OCI-LY1 (cell line): ENCODE measurements around the gene CSAD.
"Not testable (repeated sequence)": the region's sequence is repeated elsewhere in the genome, so short reads cannot be mapped to it uniquely, and the experiment has no call there.

Experiments
- H2AFZ ChIP-seq: fragments of 200-600 bp; sonication (generic), shearing (Covaris generic); 2 replicates; pipeline ENCODE4 v1.6.0; 2014; ENCODE audit warnings: antibody characterized with exemption, mild to moderate bottlenecking, low read length
- H3F3A ChIP-seq: fragments of 200-600 bp; sonication (generic), shearing (Covaris generic); 2 replicates; pipeline ENCODE4 v1.6.0; 2014; ENCODE audit warnings: mild to moderate bottlenecking, antibody characterized with exemption, low read length, moderate library complexity; ENCODE audit not compliant: insufficient read depth
- H3K27ac ChIP-seq: fragments of 200-600 bp; sonication (generic); 2 replicates; pipeline ENCODE4 v1.5.1; 2014; ENCODE audit warnings: low read length, mixed run types, mild to moderate bottlenecking, low read depth; ENCODE audit not compliant: poor library complexity, severe bottlenecking
- H3K27me3 ChIP-seq: fragments of 200-600 bp; sonication (generic); 2 replicates; pipeline ENCODE4 v1.6.0; 2014; ENCODE audit warnings: antibody characterized with exemption, mild to moderate bottlenecking, low read length, moderate library complexity; ENCODE audit not compliant: insufficient read depth
- H3K36me3 ChIP-seq: fragments of 200-600 bp; sonication (generic); 2 replicates; pipeline ENCODE4 v1.6.1; 2014; ENCODE audit warnings: mild to moderate bottlenecking, antibody characterized with exemption, low read length, moderate library complexity, mixed read lengths; ENCODE audit not compliant: insufficient read depth
- H3K4me1 ChIP-seq: fragments of 200-600 bp; sonication (generic); 2 replicates; pipeline ENCODE4 v1.5.1; 2014; ENCODE audit warnings: mild to moderate bottlenecking, low read length, moderate library complexity; ENCODE audit not compliant: insufficient read depth, severe bottlenecking
- H3K4me2 ChIP-seq: fragments of 200-600 bp; sonication (generic), shearing (Covaris generic); 2 replicates; pipeline ENCODE4 v1.6.1; 2014; ENCODE audit warnings: low read length
- H3K4me3 ChIP-seq: fragments of 200-600 bp; sonication (generic); 2 replicates; pipeline ENCODE4 v1.5.1; 2014; ENCODE audit warnings: low read length, low read depth, mild to moderate bottlenecking, mixed read lengths; ENCODE audit not compliant: poor library complexity, severe bottlenecking
- H3K79me2 ChIP-seq: fragments of 200-600 bp; shearing (Covaris generic); 2 replicates; pipeline ENCODE4 v1.6.1; 2016; ENCODE audit warnings: mixed run types, low read length, mixed read lengths; ENCODE audit not compliant: insufficient read depth
- H3K9ac ChIP-seq: fragments of 200-600 bp; sonication (generic), shearing (Covaris generic); 2 replicates; pipeline ENCODE4 v1.6.1; 2014; ENCODE audit warnings: mild to moderate bottlenecking, low read length, mixed read lengths
- H3K9me2 ChIP-seq: fragments of 200-600 bp; sonication (generic), shearing (Covaris generic); 2 replicates; pipeline ENCODE4 v1.6.1; 2014; ENCODE audit warnings: low read depth, mild to moderate bottlenecking, low read length, mixed read lengths
- H3K9me3 ChIP-seq: fragments of 200-600 bp; shearing (Covaris generic); 2 replicates; pipeline ENCODE4 v1.6.1; 2014; ENCODE audit warnings: low read length, mixed read lengths
- H4K20me1 ChIP-seq: fragments of 200-600 bp; sonication (generic), shearing (Covaris generic); 2 replicates; pipeline ENCODE4 v1.6.0; 2016; ENCODE audit warnings: mild to moderate bottlenecking, low read length; ENCODE audit not compliant: insufficient read depth
- CTCF ChIP-seq: fragments of 200-600 bp; sonication (generic), shearing (Covaris generic); IDR thresholded peaks from 2 replicates; pipeline ENCODE4 v1.5.1; 2017; ENCODE audit warnings: mild to moderate bottlenecking, antibody characterized with exemption, low read length, moderate library complexity, mixed read lengths
- EZH2 ChIP-seq: fragments of 200-600 bp; sonication (generic), shearing (Covaris generic); IDR thresholded peaks from 2 replicates; pipeline ENCODE4 v1.8.0; 2017; ENCODE audit warnings: borderline replicate concordance, mixed run types, mild to moderate bottlenecking, antibody characterized with exemption, low read length, moderate library complexity, mixed read lengths

The CSAD gene

DNA sequence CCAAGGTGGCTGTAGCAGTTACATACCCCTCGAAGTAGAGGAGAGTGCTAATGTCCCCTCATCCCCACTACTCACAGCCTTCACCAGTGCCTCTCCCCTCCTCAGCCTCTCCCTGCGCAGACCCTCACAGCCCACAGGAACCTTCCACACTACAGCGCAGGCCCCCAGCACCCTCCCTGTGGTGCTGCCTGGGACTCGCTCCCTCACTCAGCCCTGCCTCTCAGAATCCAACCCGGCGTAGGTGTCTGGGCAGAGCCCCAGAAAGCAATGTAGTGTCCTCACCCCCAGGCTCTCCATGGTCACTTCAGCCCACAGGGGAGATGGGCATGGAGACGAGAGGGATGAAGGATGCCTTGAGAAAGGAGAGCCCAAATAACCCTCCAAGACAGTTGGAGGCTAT lies 11.1 kb downstream of the CSAD start:
- Histone ChIP-seq H3K4me3 (no peak overlapping the region), H3K9me3 (no peaks in the 10 kb centered on the region), H4K20me1 (no peaks in the 10 kb centered on the region), H2AFZ (no peak overlapping the region), H3K9ac (no peak overlapping the region), H3K4me1 (no peaks in the 10 kb centered on the region), H3F3A (no peaks in the 10 kb centered on the region), H3K4me2 (no peak overlapping the region), H3K36me3 (no peaks in the 10 kb centered on the region; the same call in 1 of the 2 replicates), H3K27me3 (no peaks in the 10 kb centered on the region), H3K27ac (no peak overlapping the region), H3K9me2 (no peaks in the 10 kb centered on the region), H3K79me2 (no peaks in the 10 kb centered on the region)
- TF ChIP-seq EZH2, result no peak

DNA sequence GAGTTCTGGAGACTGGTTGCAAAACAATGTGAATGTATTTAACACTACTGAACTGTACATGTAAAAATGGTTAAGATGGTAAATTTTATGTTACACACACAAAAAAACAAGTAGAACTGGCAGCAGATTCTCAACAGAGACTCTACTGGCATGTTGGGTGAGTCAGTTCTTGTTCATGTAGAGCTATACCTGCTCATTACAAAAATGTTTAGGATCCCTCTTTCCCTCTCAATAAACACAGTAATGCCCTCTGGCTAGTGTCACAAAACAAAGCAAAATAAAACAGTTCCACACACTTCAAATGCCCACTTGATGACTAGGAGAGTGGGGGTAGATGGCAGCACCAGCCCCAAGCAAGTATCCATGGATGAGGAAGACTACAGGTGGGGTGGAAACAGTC lies 13.9 kb downstream of the CSAD start:
- no peak for TF ChIP-seq CTCF
- TF ChIP-seq EZH2, result no peak
- Histone ChIP-seq H3K27me3 (no peaks in the 10 kb centered on the region), H2AFZ (no peak overlapping the region), H3K36me3 (no peaks in the 10 kb centered on the region; the same call in 1 of the 2 replicates), H3K27ac (no peak overlapping the region), H3K9me3 (no peaks in the 10 kb centered on the region), H3K79me2 (no peaks in the 10 kb centered on the region), H3F3A (no peaks in the 10 kb centered on the region), H3K4me1 (no peaks in the 10 kb centered on the region), H3K4me3 (no peak overlapping the region), H4K20me1 (no peaks in the 10 kb centered on the region), H3K9ac (no peak overlapping the region), H3K9me2 (no peaks in the 10 kb centered on the region), H3K4me2 (no peak overlapping the region)

GRCh38 chr12:53163008-53163407 lies 17.7 kb downstream of the CSAD start:
- H3K36me3 ChIP-seq, H3K9ac ChIP-seq, H3K4me3 ChIP-seq, H3F3A ChIP-seq, H3K9me3 ChIP-seq, H3K27ac ChIP-seq, H3K79me2 ChIP-seq, H3K27me3 ChIP-seq, H3K4me1 ChIP-seq, H3K4me2 ChIP-seq, H4K20me1 ChIP-seq, H2AFZ ChIP-seq, H3K9me2 ChIP-seq: not testable (repeated sequence)

DNA sequence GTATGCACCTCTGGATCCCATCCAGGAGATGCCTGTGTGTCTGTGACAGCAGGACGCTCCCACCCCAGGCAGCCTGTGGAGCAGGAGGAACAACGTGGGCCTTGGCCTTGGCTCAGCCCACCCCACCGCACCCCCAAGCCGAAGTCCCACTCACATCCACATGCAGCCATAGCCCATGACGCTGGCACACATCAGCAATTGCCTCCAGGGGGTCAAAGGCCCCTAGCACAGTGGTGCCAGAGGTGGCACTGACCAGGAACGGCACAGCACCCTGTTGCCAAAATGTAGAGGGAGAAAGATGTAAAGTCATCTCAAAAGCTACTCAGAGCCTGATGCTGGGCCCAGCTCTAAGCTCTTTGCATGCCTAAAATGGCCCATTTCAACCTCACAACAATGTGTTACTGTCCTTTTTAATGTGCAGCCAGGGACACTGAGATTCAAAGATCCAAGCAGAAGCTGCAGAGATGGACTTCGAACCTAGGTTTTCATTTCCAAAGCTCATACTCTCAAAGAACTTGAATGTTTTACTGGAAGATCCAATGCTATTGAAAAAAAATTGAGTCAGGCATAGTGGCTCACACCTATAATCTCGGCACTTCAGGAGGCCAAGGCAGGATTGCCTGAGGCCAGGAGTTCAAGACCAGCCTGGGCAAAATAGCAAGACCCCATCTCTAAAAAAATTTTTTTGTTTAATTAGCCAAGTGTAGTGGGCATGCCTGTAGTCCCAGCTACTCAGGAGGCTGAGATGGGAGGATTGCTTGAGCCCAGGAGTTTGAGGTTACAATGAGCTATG lies 19.4 kb downstream of the CSAD start:
- H3K9ac ChIP-seq, result no peak overlapping the region
- no peak for TF ChIP-seq CTCF
- TF ChIP-seq EZH2, result no peak
- no peaks in the 10 kb centered on the region for H3K9me2 ChIP-seq
- no peaks in the 10 kb centered on the region for H3K9me3 ChIP-seq
- H2AFZ ChIP-seq, result no peak overlapping the region
- H4K20me1 ChIP-seq, result no peaks in the 10 kb centered on the region
- H3F3A ChIP-seq, result no peaks in the 10 kb centered on the region
- no peaks in the 10 kb centered on the region for H3K27me3 ChIP-seq
- no peak overlapping the region for H3K27ac ChIP-seq
- peaks cover 9% of the 10 kb centered on the region for H3K4me1 ChIP-seq
- no peak overlapping the region for H3K4me3 ChIP-seq
- no peaks in the 10 kb centered on the region; the same call in 1 of the 2 replicates for H3K36me3 ChIP-seq
- H3K4me2 ChIP-seq, result no peak overlapping the region
- H3K79me2 ChIP-seq, result no peaks in the 10 kb centered on the region
